HG03039 (cell line): ENCODE measurements around the gene PRPF40A.

Experiments
- ATAC-seq: cut with Tn5 transposase; IDR thresholded peaks from one replicate; pipeline ENCODE4 v1.9.1; 2021; ENCODE audit warnings: mild to moderate bottlenecking, moderate library complexity; ENCODE audit not compliant: unreplicated experiment

The PRPF40A gene

DNA sequence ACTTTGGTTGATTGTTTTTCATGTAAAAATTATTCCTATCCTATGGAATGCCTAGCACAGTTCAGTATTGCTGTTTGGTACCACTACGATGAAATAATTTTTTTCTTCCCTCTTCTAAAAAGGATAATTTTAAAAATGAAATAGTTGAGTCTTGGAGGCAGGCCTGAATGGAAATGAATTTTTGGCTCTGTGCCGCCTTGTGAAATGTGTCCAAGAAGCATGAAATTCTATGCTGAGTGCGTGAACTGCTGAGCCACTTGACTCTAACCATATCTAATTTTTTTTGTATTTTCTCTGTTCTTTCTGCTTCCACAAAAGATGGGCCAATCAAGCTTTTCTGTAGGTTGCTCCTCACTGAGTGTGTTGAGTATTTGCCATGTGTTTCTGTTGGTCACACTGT lies 95.0 kb downstream of the PRPF40A start:
- no peak for ATAC-seq

DNA sequence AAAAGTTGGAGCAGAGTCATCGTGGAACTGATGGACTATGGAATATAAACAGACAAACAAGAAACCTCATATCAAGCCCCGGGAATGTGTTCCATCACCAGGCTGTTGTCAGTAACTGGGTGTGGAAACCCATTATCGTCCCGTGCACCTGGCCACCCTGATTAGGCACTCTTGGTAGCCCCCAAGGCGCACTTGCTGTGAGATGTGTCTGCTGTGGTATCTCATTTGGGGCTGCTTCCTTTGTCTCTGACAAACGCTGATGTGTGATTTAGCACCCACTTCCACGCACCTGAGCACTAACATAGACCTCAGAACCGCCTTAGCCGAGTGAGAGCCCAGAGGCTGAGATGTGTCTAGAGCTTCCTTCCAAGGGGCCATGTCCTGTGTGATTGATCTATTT lies 96.3 kb downstream of the PRPF40A start:
- no peak for ATAC-seq

DNA sequence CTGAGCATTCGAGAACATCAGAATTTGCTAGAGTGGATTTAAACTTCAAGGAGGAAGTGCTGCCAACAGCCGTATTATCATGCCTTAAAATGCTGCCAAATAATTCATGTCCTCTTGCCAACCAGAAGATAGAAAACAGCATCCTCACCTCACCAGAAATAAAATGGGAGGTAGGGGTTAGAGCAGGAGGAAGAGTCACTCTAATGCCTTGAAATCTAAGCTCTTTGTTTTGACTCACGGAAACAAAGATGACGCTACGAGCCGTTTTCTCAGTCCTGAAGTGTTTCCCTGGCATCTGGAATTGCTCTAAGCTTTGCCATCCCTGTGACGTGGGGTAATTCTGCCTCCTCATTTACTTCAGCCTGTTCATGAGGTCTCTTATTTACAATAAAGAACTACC lies 97.1 kb downstream of the PRPF40A start:
- no peak for ATAC-seq

DNA sequence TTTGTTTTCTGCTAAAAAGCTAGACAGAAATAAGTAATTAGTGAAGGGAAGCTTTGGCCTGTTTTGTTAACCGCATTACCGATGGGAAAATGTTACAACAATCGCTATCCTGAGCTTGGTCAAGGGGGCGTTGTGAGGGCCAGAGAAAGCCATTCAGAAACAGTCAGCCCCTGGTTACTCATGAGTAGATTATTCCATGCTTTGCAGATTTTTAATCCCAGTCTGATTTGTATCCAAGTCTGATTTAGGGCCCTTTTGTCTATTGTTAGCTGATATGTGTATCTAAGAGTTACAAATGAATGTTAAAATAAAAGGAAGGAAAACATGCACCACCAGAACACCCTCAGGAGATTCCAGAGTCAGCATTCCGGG lies 99.1 kb downstream of the PRPF40A start:
- no peak for ATAC-seq

DNA sequence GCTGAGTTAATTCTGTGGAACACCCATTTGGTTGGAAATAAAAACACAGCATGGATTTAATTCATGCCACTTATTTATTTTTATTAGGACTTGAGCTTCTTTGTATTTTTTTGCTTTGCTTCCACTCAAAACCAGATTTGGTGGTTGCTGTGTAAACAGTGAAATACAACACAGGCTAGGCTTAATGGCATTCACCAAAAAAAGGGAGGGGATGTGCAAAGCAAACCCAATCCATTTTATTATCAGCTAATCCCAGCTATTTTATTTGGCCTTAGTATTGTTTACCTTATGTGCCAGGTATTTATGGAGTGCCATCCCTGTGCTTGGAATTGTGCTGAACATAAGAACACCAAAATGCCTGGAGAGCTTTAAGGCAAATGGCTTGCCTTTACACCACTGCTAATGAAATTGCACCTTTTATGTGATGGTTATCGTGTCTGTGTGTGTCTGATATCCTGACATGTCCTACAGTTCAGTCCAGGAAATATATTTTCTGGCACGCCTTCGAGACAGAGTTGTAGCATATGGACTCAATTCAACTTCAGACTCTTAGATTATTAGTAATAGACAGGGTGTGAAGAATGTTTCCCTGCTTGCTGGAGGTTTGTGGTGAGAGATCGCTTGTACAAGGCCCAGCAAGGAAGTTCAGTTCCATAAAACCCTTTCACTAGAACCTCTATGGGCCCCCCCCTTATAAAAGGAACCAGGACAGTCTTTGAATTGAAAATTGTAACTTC lies 99.6 kb downstream of the PRPF40A start:
- no peak for ATAC-seq

DNA sequence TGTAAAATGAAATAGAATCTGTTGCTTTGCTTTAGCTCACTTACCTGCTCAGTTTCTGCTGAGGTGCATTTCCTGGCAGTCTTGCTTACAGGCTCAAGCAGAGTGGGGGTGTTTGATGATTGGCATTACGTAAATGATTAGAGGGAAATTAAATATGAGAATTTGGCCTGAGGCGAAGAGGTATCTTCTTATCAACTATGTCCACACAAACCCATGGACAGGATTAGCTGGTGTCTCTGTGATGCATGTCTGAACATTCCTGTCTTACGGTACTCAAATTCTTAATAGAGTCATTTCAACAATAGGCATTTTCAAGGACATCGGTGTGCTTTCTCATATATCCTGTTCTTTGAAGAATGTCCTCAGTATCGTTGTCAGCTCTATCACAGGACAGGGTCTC lies 102.1 kb downstream of the PRPF40A start:
- no peak for ATAC-seq

DNA sequence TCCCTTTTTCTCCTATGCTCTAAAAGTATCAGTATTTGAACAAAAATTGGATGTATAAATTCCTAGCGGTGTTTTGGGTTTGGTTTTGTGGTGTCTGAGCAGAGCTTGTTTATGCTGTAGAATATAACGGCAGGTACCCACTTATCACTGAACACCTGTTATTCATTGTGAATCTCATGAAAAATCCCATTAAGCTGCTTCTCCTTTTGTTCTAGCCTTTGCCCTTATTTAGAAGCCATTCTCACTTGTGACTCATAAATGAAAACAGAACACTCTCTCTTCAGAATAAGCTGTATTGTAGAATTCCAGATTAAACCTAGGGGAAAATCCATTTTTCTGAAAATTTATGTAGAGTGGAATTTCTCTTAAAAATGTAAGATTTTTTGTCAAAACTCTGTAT lies 104.0 kb downstream of the PRPF40A start:
- no peak for ATAC-seq

DNA sequence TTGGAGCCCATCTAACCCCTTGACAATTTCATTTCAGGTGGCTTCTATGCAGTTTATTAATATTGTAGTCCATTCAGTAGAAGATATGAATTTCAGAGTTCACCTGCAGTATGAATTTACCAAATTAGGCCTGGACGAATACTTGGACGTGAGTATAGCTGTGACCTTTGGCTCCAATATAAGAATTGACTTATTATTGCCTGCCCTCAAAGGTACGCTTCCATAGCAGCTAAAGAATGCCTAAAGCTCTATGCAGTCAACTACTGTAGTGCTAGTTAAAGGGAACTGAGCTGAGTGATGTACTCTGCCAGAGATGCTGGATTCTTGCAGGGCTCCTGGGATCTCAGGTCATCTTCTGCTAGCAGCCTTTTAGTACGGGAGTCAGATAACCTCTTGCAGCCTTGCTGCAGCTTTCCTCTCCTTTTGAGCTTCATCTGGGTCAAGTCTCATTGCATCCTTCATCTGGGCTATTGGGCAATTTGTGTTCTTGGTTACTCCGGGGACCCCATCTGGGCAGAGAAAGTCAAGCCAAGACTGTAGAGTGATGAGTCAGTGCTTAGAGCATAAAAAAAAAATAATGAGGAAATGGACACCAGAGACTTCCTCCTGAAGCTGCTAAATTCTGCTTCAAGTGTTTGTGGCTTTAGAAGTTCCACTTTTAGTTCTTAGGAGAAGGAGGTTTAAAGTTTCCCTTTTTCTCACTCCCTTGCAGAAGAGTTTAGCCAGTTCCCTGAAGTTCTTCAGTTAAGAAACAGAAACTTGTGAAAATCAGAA lies 105.6 kb downstream of the PRPF40A start:
- peak; percentile 80 for ATAC-seq

DNA sequence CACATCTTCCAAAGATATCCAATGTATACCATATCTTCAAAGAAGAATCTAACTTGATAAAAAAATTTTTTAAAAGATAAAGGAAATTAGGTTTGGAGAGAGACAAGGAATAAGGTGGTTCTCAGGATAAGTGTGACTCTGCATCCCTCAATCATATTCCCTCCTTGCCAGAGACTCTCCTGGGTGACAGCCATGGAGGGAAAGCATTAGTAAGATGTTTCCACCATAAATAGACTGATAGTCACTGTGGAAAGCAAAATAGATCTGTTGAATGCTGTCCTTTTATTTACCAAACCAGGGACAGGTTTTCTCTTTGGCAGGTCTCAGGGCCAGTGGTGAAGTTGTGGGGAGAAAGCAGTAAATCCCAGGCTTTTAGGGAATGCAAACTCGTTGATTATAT lies 107.6 kb downstream of the PRPF40A start:
- ATAC-seq, result no peak

DNA sequence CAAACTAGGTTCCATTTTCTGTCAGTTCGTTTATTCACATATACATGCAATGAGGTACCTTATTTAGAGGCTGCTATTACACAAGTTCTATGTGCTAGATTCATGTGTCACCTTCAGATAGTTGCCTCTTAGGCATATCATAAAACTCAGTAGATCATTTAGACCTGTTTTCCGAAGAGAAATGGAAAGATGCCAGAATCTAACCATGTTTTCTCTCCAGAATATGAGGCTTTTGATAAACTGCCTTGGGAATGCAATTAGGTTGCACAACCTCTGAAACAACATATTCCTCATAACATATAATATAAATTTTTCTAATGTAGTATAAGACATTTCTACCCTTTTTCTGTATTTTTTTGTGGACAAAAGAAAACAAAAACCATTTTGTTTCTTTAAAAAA lies 108.1 kb downstream of the PRPF40A start:
- no peak for ATAC-seq

DNA sequence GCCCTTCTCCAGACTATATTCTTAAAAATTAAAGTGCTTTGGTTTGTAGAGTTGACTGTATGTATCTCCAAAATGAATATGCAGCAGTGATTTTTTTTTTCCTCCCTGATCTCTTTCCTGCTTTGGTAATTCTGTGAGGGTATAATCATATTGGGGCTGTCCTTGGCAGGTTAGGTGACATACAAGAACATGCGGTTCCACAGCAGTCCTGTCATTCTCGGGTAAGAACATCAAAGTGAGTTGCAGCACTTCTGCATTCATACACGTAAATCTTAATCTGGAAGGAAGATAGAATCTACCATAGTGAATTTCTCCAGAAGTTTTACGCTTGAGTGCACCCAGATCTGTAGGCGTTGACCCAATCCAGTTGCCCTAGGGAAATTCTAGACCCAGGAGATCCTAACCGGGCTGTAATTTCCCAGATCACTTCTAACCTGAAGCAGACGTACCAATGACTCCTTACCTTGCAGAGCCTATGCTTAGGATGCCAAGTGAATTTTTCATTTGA lies 109.4 kb downstream of the PRPF40A start:
- no peak for ATAC-seq

DNA sequence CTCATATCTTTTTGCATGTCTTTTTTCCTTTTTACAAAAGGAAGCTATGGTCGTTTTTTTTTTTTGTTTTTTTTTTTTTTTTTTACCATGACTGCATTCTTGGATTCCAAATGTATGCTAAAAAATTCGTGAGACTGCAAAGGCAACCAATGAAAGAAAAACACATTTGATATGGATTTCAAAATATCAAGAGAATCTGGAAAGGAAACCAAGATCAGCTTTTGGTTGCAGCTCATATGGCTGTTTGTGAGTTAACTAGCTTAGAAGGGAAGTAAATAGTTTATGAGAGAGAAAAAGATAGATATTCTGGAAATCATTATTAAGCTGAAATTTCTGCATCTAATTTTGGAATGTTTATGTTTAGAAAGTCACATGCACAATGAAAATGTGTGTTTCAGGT lies 110.3 kb downstream of the PRPF40A start:
- no peak for ATAC-seq

DNA sequence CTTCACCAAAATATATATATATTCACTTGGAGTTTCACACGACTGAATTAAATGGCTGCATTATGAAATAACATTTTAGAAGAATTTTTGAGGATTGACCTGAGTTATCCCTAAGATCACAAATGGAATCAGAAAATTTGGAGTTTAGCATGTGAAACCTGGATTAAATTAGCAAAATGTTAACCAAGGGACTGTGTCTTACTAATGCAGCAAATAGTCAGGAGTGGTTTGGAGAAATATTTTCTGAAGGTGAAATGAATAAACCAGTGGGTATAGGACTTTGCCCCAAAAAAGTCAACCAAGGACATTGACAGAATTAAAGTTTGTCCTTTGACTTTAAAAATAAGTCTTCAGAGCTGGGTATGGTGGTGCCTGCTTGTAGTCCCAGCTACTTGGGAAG lies 111.2 kb downstream of the PRPF40A start:
- ATAC-seq, result no peak

DNA sequence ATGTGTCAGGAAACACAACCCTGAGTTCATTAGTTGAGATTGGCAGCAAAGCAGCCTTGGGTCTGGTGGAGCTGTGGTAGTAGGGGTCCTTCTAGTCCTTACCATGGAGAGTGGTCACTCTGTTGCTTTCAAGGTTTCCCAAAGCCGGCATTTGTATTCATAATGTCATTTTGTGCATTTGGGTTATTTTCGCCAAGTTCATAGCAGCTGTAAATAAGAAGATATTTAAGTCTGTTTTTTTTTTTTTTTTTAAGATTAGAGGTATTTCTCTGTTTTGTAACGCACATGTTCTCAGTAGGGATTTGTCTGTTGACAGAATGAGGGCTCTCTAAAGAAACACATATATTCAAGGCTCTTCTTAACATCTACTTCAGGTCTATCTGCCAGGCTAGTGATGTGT lies 114.1 kb downstream of the PRPF40A start:
- no peak for ATAC-seq

DNA sequence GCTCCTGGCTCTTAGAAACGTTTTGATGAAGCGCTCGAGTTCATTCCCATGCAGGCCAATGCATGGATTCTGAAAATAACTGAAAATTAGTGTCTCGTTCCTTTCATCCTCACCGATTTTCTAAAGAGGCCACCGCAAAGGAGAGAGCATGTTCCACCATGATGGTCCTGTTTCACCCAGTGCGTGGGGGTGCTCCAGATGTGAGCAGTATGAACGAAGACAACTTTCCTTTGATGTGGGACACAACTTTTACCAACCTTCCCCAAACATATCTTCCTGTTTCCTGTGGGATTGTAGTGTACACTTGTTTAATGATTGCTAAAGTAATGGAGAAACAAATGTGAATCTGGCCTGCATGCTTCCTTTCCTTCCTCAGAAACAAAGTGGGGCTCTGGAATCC lies 114.5 kb downstream of the PRPF40A start:
- no peak for ATAC-seq
